Stimulated activated CD4-positive, alpha-beta T cell treated with anti-CD3 and anti-CD28 coated beads, Interleukin-1b, Interleukin-23, amount 100 ng/mL, for 1 hour (primary cell): ENCODE results near the gene NUMBL.
"Not testable (repeated sequence)": the region's sequence is repeated elsewhere in the genome, so short reads cannot be mapped to it uniquely, and the experiment has no call there.

ENCODE experiments used
- DNase-seq, 2 donors: peaks; one replicate each; pipeline ENCODE4 v3.0.0-alpha.2; 2020; ENCODE audit warnings: low read depth in 2 of 2

NUMBL gene

GRCh38 chr19:40690050-40690692, at the start of gene NUMBL:
NUMBL (minus strand) TSS chr19:40690651; CDS start chr19:40690483, 168 bp downstream.
- DNase-seq, result no peak

GRCh38 chr19:40739030-40739839, 48.8 kb upstream of the NUMBL start:
- DNase-seq, result no peak

GRCh38 chr19:40737102-40737644, 46.7 kb upstream of the NUMBL start:
- no peak for DNase-seq

- DNase-seq, result no peak
Observed at GRCh38 chr19:40736661-40737060, 46.2 kb upstream of the NUMBL start.

GRCh38 chr19:40735013-40735771, 44.7 kb upstream of the NUMBL start:
- DNase-seq, result no peak

- DNase-seq, result no peak
Observed at GRCh38 chr19:40733149-40733548, 42.7 kb upstream of the NUMBL start.

- DNase-seq, result not testable (repeated sequence)
Observed at GRCh38 chr19:40732304-40732703, 41.9 kb upstream of the NUMBL start.

- DNase-seq, result not testable (repeated sequence)
Observed at GRCh38 chr19:40730065-40730464, 39.6 kb upstream of the NUMBL start.

- DNase-seq, result no peak
Observed at GRCh38 chr19:40726279-40726678, 35.8 kb upstream of the NUMBL start.

- no peak for DNase-seq
Observed at GRCh38 chr19:40724855-40725254, 34.4 kb upstream of the NUMBL start.

GRCh38 chr19:40724315-40724714, 33.9 kb upstream of the NUMBL start:
- DNase-seq, result no peak

- DNase-seq, result no peak
Observed at GRCh38 chr19:40723661-40724254, 33.3 kb upstream of the NUMBL start.

- DNase-seq, result no peak
Observed at GRCh38 chr19:40721936-40722661, 31.6 kb upstream of the NUMBL start.

- no peak for DNase-seq
Observed at GRCh38 chr19:40721140-40721486, 30.7 kb upstream of the NUMBL start.

GRCh38 chr19:40719414-40719894, 29.0 kb upstream of the NUMBL start:
- DNase-seq, result no peak

GRCh38 chr19:40718774-40719391, 28.4 kb upstream of the NUMBL start:
- no peak for DNase-seq

- DNase-seq, result no peak
Observed at GRCh38 chr19:40717880-40718773, 27.7 kb upstream of the NUMBL start.

- no peak for DNase-seq
Observed at GRCh38 chr19:40717325-40717879, 27.0 kb upstream of the NUMBL start.
